Prostate gland (tissue), 2 donors: Measurements from ENCODE around the gene CCDC198. TPM values are rescaled to one million over a fixed set of nuclear protein-coding genes. Genes with fewer than 3 reads are reported as not detected.

ENCODE experiments used
- DNase-seq: peaks from one replicate; pipeline ENCODE4 v3.0.0-alpha.2; 2019; ENCODE audit warnings: low spot score
- H3K27ac ChIP-seq, 2 donors: fragments of 200-600 bp; sonication (generic); 2 replicates each; pipeline ENCODE4 v1.5.1; 2017 to 2019
- H3K27me3 ChIP-seq: fragments of 200-600 bp; sonication (generic); replicated peaks from 2 replicates; pipeline ENCODE4 v1.5.1; 2019; ENCODE audit not compliant: insufficient read depth
- H3K36me3 ChIP-seq, 2 donors: fragments of 200-600 bp; sonication (generic); 1 replicate in 1 of 2; 2 replicates in 1 of 2; pipeline versions ENCODE4 v1.5.1 to v1.8.1; 2017 to 2019
- H3K4me1 ChIP-seq: fragments of 200-600 bp; sonication (generic); replicated peaks from 2 replicates; pipeline ENCODE4 v1.5.1; 2019
- H3K4me3 ChIP-seq, 2 donors: fragments of 200-600 bp; sonication (generic); 2 replicates each; pipeline ENCODE4 v1.5.1; 2017 to 2019
- H3K9me3 ChIP-seq: fragments of 200-600 bp; sonication (generic); 2 replicates; pipeline ENCODE4 v1.5.1; 2017
- CTCF ChIP-seq, 4 experiments: fragments of 200-600 bp in 2 of 4; fragments of 450-650 bp in 2 of 4; sonication (generic) in 2 of 4; IDR thresholded peaks; 1 replicate in 3 of 4; 2 replicates in 1 of 4; pipeline ENCODE4 v1.5.1; 2016 to 2019; ENCODE audit warnings: antibody characterized with exemption in 4 of 4, mild to moderate bottlenecking in 2 of 4, moderate library complexity in 2 of 4
- POLR2A ChIP-seq: fragments of 450-650 bp; IDR thresholded peaks from one replicate; pipeline ENCODE4 v1.6.1; 2016; ENCODE audit warnings: antibody characterized with exemption, mild to moderate bottlenecking
- POLR2AphosphoS5 ChIP-seq: sonication (generic); formaldehyde crosslinking; IDR thresholded peaks from one replicate; pipeline ENCODE4 v1.6.1; 2017; ENCODE audit warnings: antibody characterized with exemption
- WGBS: methylation state at CpG from one replicate; pipeline ENCODE4 v1.1.5; 2018; 5-methylcytosine and 5-hydroxymethylcytosine counted together
- intact Hi-C: fragments of 100-400 bp; cut with DNase I; formaldehyde crosslinking; loops from one replicate; pipeline ENCODE4 v1.14.2; 2022
- total RNA-seq, 2 donors: library from RNA; depleted of rRNA; stranded (reverse); fragments of >200 nt; gene quantifications; one replicate each; pipeline ENCODE4 v1.1.0, GENCODE V29; 2016

The CCDC198 gene
- total RNA-seq, 2 donors from 2014 or later, result not detected

- H3K27me3 ChIP-seq, result no peaks in the 10 kb centered on the region
- intact Hi-C loops, result no loop called here
- no peak overlapping the region for H3K4me3 ChIP-seq
- 25% methylated on average over 3 of the region's 3 CpGs for WGBS
- H3K27ac ChIP-seq, result no peak overlapping the region
- no peak for DNase-seq
- no peaks in the 10 kb centered on the region for H3K9me3 ChIP-seq
- H3K36me3 ChIP-seq, result no peaks in the 10 kb centered on the region
- TF ChIP-seq CTCF (IDR thresholded peaks at IDR 0.05) (no peak), POLR2A (no peak), POLR2AphosphoS5 (no peak)
- no peaks in the 10 kb centered on the region for H3K4me1 ChIP-seq
Measured at GRCh38 chr14:57512220-57512619, 18.6 kb upstream of the CCDC198 start.

- no peak overlapping the region for H3K27ac ChIP-seq
- no peak overlapping the region for H3K4me3 ChIP-seq
- TF ChIP-seq POLR2A (no peak), POLR2AphosphoS5 (no peak), CTCF (IDR thresholded peaks at IDR 0.05) (no peak)
- no peak for DNase-seq
- H3K36me3 ChIP-seq, result no peaks in the 10 kb centered on the region
- intact Hi-C loops, result no loop called here
- 92% methylated on average over 2 of the region's 2 CpGs for WGBS
- H3K9me3 ChIP-seq, result no peaks in the 10 kb centered on the region
- no peaks in the 10 kb centered on the region for H3K4me1 ChIP-seq
- H3K27me3 ChIP-seq, result no peaks in the 10 kb centered on the region
Measured at GRCh38 chr14:57508756-57509155, 15.1 kb upstream of the CCDC198 start.

- no peaks in the 10 kb centered on the region for H3K27me3 ChIP-seq
- no peak for TF ChIP-seq POLR2A
- no peak for TF ChIP-seq CTCF (IDR thresholded peaks at IDR 0.05)
- TF ChIP-seq POLR2AphosphoS5, result no peak
- no peak overlapping the region for H3K27ac ChIP-seq
- intact Hi-C loops, result no loop called here
- no peak for DNase-seq
- no peaks in the 10 kb centered on the region for H3K4me1 ChIP-seq
- H3K36me3 ChIP-seq, result no peaks in the 10 kb centered on the region
- no peak overlapping the region for H3K4me3 ChIP-seq
- WGBS, result 53% methylated on average over 8 of the region's 8 CpGs
- no peaks in the 10 kb centered on the region for H3K9me3 ChIP-seq
Measured at GRCh38 chr14:57502586-57503254, 9.1 kb upstream of the CCDC198 start.

GRCh38 chr14:57501039-57501557 lies 7.4 kb upstream of the CCDC198 start:
- Histone ChIP-seq H3K9me3 (no peaks in the 10 kb centered on the region), H3K4me1 (no peaks in the 10 kb centered on the region), H3K27ac (no peak overlapping the region), H3K4me3 (no peak overlapping the region), H3K27me3 (no peaks in the 10 kb centered on the region), H3K36me3 (no peaks in the 10 kb centered on the region)
- intact Hi-C loops, result no loop called here
- WGBS, result 35% methylated on average over 2 of the region's 2 CpGs
- no peak for DNase-seq
- TF ChIP-seq POLR2A (no peak), CTCF (IDR thresholded peaks at IDR 0.05) (no peak), POLR2AphosphoS5 (no peak)

GRCh38 chr14:57498659-57499058 lies 5.0 kb upstream of the CCDC198 start:
- no peaks in the 10 kb centered on the region for H3K9me3 ChIP-seq

More at GRCh38 chr14:57498659-57499058, 5.0 kb upstream of the CCDC198 start:
- no peak for DNase-seq
- H3K36me3 ChIP-seq, result no peaks in the 10 kb centered on the region
- no peaks in the 10 kb centered on the region for H3K4me1 ChIP-seq
- H3K4me3 ChIP-seq, result no peak overlapping the region
- no peak overlapping the region for H3K27ac ChIP-seq
- no peak for TF ChIP-seq CTCF (IDR thresholded peaks at IDR 0.05)
- no peak for TF ChIP-seq POLR2A
- no peak for TF ChIP-seq POLR2AphosphoS5
- intact Hi-C loops, result no loop called here
- no peaks in the 10 kb centered on the region for H3K27me3 ChIP-seq
